CD4-positive, alpha-beta T cell treated with Interferon alpha-2 for 1 hour (primary cell): ENCODE data around the gene PARVA.
A peak's percentile ranks its signal among the peaks of the same experiment; 100 is the strongest.

Experiments used
- DNase-seq, 2 donors: peaks; one replicate each; pipeline ENCODE4 v3.0.0-alpha.2; 2020 to 2022

Gene PARVA

GRCh38 chr11:12404436-12404835 is 27.1 kb downstream of the PARVA start:
- no peak for DNase-seq

DNA sequence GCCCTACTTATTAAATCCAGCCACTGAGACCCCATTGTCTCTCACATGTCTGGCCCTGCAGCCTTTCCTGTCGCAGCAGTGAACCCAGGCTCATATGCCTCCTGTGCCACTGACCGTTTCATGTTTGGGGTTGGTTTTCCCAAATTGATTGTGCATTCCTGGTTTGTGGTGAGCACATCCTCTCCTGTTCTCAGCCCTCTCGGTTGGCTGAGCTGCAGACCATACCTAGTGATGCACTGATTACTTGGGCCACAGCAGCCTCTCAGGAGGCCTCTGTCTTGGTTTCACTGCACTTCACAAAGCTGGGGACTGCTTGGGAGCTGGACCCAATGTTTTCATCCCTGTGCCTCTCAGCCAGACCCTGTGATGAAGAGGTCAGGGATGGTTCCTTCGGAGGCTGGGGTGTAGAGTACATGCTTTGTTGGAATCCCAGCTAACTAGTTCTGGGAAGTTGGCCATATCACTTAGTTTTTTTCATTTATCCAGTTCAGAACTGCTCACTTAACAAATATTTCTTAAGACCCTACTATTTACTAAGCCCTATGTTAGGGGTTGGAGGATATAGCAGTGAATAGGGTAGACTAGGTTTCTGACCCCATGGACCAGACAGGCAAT is 30.9 kb downstream of the PARVA start:
- DNase-seq: no peak

DNA sequence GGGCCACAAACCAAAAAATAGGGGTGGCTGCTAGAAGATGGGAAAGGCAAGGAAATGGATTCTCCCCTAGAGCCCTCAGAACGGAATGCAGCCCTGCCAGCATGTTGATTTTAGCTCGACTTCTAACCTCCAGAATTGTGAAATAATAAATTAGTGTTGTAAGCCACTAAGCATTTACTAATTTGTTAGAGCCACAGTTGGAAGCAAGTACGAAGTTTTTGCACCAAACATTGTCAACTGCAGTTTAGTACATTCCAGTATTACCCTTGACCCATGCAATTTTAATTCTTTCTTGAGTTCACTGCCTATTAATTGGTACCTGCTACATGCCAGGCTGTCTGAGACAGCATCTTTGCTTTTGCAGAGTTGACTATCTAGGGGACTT is 32.2 kb downstream of the PARVA start:
- no peak for DNase-seq

DNA sequence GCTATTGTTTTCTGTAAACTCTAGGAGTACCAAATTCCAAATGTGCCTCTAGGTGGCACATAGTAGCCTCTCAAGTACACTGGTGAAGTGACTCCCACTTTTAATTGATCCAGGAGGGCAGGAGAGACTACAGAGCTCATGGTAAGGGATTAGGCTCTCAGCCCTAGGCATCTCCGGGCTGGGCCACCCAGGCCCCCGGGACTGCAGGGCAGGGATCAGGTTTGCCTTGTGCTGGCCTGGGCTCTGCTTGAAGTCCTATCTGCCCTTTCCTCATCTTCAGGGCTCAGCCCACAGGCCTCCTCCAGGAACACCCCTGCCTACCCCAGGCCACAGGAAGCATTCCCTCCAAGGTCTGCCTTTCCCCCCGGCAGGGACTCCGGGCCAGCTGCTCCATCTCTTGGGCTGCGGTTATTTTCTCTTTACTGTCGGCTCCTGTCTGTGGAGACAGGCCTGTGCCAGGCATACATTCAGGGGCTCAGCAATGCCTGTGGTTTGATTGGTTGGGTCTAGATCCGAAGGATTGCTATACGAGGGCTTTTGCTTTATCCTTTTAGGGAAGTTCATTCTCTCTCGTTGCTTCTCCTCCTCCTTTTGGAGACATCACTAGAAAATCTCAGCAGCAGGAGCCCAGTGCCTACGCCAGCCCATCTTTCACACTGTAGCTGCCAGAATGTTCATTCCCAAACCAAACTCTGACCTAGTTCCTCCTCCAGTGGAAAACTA is 32.8 kb downstream of the PARVA start:
- DNase-seq: no peak

DNA sequence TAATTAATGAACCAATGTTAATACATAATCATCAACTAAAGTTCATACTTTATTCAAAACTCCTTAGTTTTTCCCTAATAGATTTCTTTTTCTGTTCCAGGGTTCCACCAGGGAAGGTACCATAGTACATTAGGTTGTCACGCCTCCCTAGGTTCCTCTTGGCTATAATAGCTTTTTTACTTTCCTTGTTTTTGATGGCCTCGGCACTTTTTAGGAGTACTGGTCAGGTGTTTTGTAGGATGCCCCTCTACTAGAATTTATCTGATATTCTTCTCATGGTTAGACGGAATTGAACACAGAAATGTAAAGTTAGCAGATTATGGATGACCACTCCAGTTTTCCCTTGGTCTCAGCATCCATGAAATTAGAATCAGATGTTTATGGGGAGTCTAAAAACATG is 34.0 kb downstream of the PARVA start:
- no peak for DNase-seq

GRCh38 chr11:12411806-12412727 is 34.7 kb downstream of the PARVA start:
- peak in 1 of 2 donors; percentile 12 for DNase-seq

GRCh38 chr11:12413141-12414052 is 36.0 kb downstream of the PARVA start:
- DNase-seq: no peak

DNA sequence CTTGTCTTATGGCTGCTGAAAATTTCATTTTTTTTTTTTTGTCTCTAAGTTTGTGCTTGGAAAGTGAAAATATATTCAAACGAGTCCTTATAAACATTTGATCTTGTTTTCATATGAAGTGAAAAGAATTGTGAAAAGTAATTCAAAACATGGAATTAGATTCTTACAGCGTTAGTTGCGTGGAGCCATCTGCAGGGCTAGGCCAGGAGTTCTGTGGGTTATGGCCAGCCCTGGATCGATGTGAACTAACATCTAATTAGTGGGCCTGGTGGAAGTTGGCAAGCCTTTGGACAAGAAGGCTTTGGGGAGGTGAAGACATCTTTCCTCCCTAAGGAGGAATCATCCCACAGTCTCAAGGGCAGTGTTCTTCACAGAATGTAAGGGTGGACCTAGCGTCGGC is 37.2 kb downstream of the PARVA start:
- no peak for DNase-seq

- DNase-seq: no peak
These were observed 38.1 kb downstream of the PARVA start for GRCh38 chr11:12415342-12415966.

DNA sequence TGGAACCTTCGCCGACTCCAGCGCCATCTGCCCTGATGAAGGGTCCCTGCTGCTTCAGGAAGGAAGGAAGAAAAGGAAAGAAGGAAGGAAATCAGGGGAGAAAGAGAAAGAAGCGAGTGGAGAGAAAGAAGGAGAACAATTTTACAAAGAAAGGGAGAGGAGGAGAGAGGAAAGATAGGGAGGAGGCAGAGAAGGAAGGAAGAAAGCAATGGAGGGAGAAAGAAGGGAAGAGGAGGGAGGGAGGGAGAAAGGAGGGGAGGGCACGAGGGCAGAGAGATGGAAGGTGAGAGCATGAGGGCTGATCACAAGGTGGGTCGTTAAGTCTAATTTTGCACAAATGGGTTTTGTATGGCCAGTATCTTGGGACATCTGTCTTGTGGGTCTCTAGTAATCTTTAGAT is 39.2 kb downstream of the PARVA start:
- DNase-seq: no peak

DNA sequence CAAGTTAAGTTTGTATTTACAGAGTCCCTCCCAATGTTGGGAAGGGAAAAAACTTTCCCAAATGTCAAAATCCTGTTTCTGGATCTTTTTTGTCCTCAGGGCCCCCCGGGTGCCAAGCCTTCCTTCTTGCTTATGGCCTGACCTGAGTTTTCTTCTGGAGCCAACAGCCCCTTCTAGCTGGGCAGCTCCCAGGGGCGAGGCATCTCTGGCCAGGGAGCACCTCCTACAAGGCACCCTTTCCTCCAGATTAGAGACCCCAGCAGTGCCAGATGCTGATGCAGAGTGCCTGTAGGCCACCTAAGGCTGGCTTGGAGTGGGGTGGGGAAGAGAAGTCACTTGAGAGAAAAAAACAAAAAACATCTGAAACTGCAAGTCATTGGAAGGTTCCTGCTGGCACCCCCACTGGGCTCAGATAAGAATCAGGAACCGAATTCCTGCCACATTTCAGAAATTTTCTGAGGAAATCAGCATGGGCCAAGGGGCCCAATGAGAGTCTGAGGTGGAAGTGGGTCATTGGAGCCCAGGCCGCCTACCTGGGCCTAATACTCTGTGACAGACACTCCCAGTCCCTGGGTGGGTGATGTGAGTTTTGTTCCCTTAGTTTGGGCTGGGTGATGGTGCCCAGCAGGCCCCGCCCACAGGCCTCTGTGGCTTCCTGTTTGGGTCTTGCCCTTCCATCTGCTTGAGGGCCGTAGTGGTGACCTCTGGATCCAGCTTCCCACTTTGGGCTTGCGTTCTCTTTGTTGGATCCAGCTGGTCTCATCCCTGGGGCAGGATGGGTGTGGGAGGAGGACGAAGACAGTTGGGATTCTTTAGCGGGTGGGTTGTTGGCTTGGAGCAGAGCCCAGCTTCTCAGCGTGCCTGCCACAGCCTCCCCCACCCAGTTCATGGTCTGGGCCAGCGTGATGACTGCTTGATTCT is 40.6 kb downstream of the PARVA start:
- no peak for DNase-seq

- DNase-seq: no peak
These were observed 42.7 kb downstream of the PARVA start for GRCh38 chr11:12420040-12420439.

- DNase-seq: no peak
These were observed 43.3 kb downstream of the PARVA start for GRCh38 chr11:12420706-12421105.

DNA sequence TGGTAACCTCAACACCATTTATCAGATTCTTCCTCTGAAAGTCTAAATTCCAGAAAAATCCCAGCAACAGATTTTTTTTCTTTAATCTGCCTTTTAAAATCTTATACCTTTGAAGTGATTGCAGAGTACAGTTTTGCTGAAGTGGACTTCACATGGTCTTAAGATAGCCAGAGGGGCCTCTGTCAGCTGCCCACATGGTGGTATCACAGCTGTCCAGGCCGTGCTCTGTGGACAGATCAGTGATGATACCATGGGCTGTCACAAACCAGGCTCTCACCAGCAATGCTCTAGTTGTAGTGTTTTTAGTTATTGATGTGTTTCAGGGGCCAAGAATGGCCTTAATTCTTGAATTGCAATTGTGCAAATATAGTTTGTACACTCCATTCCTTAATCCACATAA is 44.0 kb downstream of the PARVA start:
- DNase-seq: no peak

DNA sequence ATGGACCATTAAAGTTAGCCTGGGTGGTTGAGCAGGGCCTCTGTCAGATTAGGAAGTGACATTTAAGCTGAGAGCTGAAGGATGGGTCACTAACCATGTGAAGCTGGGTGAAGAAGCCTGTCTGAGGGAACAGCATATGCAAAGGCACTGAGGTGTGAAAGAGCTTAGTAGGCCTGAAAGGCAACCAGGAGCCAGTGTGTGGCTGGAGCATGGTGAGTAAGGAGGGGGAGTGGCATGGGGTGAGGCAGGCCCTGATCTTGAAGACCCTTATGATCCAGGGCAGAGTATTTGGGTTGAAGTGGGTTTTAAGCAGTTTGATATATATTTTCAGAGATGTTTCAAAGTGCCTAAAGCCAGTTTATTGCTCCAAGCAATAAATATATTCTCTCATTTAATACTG is 48.8 kb downstream of the PARVA start:
- no peak for DNase-seq

- DNase-seq: no peak
These were observed 51.8 kb downstream of the PARVA start for GRCh38 chr11:12429155-12429554.

GRCh38 chr11:12430351-12430750 is 53.0 kb downstream of the PARVA start:
- no peak for DNase-seq

DNA sequence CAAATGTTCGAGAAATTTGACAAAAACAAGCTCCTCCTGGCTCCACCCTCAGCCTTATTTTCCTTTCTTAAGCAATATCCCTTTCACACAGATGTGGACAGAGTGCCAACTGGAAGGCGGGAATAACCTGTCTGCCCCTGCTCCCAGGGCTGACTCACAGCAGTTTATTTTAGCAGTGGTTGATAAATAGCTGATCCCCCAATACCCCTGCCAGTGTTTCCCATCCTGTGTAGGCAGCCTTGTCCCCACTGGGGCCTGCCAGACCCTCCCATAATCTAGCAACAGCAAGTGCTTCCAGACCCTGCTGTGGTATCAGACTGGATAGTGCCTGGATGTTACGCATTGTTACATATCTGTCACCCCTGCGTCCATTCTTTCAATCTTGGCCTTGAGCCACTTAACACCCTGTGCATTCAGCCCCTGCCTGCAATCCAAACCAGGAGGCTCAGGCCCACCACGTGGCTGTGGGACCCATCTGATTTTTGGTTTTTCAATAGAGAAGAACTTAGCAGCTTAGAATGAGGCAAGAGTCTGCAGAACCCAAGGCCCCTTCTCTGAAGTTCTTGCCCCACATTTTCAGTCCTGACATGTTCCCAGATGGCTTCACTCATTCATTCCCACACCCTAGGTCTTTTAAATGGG is 53.7 kb downstream of the PARVA start:
- DNase-seq: no peak

- DNase-seq: no peak
These were observed 55.1 kb downstream of the PARVA start for GRCh38 chr11:12432507-12432906.

DNA sequence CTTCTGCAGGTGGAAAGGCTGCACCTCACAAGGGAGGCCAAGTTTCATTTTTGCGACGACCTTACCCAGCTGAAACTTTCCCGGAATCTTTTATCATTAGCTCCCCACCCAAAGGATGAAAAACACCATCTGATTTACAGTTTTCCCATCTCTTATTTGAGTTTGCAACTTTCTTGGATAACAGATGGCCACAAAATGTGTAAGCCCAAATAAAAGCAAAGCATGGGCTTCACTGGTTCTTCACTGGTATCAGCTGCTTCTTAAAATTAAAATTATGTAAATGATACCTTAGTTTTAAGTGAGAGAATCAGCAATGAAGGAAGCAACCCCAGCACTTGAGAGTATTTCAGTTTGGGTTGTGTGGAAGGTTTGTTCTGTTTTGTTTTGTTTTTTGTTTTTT is 55.8 kb downstream of the PARVA start:
- DNase-seq: no peak
